Activated T-helper 9 cell treated with anti-CD3 and anti-CD28 coated beads, Interleukin-2, amount 50 U/mL, for 16 hours (primary cell): ENCODE results near the gene GAL.

Experiments
- DNase-seq: peaks from one replicate; pipeline ENCODE4 v3.0.0-alpha.2; 2020; ENCODE audit warnings: low read depth

The GAL gene

DNA sequence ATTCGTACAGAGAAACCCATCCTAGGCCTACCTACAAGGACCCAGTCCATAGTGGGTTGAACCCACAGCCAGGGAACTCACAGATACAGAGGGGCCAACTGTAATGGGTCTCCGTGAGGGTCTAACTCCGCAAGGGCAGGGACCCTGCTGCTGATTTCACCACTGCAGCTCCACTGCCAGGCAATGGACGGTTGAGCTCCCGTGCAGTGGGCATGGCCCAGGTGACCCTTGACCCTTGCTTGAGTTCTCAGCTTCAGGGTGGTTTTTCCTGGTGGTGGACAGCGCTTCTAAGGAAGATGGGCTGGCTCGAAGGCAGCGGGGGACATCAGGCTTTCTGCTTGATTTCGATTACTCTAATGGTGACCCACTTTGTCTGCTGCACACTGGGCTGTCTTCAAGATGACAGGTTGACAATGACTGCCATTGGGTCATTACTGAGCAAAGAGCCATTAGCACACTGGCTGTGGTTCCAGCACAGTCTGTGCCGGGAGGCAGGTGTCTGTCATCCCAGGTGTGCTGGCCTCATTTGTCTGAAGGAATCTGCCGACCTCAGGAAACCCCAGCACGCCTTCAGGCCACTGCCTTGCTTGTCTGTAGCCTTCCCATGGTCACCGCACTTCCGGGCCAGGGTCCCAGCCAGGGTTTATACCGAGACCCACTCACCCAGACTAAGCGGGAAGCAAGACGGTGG, 3.7 kb upstream of the GAL start:
- no peak for DNase-seq

DNA sequence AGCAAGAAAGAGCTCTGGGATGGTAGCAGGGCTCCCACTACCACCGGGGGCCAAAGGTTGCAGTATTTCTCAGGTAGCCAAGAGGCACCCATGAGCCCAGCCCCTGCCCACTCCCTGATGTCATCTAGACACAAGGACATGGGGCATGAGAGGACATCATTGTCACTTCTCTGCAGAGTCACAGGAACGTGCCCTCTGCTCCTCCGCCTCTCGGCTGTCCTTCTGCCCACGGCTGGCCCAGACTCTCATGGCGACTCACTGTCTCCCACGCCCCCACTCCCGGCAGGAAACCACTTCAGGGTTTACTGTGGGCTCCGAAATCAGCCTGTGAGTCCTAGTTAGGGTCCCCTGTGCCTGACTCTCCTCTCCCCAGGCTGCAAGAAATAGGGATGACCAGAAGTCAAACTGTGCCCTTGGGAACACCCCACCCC, 1.8 kb upstream of the GAL start:
- no peak for DNase-seq

DNA sequence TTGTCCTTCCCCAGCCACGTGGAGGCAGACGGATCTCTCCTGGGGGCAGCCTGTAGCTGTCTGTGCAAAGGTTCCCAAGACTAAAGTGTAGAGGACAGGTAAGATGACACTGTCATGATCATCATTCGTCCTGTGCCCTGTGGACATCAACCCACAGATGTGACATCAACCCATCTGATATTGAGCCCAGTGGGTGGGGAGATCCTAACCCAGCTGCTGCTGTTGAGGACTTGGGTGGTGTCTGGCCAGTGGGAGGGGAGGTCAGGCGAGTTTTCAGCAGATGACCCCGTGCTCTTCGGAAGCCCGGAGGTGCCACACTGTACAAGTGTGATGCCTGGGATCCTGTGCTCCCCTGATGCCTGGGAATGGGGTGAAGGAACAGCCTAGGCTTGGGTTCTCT, 1.2 kb upstream of the GAL start:
- no peak for DNase-seq

DNA sequence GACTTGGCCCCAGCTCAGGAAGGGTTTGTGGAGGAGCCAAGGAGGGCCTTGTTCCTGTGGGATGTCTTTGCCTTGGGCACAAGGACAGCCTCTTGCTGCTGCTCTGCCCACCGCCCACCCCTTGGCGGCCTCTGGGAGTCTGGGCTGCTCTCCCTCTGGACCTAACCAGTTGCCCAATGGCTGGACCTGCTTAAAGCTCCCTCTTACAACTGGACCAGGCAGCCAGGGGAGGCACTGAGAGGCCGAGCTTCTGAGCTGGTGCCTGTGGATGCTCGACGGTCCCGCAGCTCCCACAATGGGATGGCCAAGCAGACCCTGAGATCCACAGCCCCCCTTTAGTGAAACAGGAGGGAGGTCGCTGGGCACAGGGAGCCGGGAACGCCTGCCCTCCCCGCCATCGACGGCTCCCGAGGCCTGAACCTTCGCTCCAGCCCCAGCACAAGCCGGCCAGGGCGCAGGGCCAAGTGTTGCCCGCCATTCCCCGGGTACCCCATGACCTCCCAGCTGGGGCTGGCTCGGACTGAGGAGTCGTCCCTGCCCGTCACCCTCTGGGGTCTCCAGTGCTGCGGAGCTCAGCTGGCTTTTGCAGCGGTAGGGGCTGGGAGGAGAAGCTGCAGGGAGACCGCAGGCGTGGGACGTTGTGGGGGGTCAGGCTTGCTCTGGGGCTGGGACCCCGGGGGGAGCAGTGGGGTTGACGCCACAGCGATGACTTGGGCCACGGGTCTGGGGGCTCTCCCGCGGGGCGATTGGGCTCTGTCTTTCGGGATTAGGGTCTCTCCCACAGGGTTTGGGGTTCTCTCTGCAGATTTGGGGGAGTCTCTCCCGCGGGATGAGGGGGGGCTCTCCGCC, 584 bp upstream of the GAL start:
- DNase-seq: no peak

DNA sequence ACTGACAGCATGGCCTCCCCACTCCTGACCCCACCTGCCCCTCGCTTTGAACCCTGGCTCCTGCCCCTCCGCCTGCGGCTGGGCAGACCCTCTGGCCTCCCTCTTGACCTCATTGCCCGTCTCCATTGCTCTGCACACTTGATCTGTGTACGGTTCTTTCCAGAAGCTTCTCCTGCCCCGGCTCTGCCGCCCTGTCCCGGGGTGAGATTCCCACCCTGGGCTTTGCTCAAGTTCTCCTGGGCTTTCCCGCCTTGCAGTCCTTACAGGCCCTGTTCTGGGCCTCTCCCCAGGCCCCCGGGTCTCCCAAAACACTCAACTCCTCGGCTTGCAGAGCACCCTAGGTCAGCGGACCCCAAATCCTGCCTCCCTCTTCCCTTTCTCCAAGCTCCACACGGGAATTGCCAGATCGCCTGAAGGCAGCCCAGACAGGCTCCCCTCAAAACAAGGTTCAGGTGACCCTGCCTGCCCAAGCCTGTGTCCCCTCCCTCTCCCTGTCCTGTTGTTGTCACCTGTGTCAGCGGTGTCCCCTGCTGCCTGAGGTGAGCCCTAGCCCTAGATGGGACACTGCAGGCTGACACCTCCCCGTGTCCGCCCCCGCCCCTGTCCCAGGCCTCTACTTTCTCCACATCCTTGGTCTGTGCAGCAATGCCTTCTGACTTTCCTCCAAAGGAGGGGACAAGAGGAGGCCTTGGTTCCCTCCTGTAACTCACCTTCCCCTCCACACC, 1.5 kb downstream of the GAL start:
- no peak for DNase-seq

DNA sequence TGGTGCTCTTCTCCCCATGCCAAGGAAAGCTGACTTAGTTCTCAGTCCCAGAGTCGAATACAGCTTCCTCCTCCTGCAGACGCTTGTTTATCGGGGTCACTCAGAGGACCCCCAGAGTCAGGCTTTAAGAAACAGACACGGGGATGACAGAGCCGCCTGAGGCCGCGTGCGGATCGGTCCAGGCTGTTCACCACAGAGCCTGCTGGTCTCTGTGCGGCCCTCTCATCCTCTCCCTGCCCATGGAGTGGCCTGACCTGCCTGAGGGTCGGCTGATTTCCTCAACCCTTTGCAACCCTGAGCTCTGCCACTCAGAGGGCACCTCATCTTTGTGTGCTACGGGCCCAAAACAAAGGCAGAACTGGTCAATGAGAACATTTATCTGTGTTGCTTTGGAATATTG, 2.1 kb downstream of the GAL start:
- no peak for DNase-seq

DNA sequence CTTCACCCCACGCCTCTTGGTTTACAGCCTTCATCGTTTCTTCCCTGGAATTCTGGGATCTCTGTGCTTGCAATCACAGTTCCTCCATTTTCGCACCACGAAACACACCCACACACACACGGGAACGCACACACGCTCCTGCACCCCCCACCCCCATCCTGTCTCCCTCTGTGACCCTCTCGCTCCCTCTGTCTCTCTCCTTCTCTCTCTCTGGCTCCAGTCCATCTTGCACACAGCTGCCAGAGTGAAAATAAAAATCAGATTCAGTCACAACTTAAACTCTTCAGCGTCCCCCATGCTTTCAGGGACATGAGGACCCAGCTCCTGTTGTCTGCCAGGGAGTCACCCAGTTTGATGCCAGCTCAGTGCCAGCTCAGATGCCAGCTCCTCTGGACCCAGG, 3.0 kb downstream of the GAL start:
- no peak for DNase-seq

DNA sequence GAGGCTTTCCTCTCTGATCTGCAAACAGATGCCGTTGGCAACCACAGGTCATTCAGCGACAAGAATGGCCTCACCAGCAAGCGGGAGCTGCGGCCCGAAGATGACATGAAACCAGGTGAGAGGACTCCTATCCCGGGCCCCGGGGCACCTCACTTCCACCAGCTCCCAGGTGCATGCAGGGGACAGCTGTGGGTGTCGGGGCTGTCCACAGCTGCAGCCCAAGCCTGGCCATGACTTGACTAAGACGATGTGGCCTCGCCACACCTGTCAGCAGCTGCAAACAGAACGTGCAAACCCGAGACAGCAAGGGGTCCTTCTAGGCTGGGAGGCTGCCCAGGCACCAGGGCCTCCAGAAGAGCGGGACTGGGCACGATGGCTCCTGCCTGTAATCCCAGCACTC, 3.6 kb downstream of the GAL start:
- no peak for DNase-seq

DNA sequence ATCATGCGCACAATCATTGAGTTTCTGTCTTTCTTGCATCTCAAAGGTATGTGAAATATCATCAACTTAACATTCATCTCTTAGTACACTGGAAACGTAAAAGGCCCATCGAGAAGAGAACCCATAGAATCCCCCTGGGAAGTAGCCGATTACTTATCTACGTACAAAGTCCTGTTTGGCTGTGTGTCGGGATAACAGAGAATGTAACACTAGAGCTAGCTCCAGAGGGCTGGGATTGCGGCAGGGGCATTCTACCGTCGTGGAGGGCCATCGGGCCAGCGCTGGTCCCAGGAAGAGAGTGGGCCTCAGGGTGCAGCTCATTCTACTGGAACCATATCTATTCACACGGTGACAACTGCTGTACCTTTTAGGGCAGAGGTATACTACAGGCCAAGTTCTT, 4.5 kb downstream of the GAL start:
- DNase-seq: no peak

DNA sequence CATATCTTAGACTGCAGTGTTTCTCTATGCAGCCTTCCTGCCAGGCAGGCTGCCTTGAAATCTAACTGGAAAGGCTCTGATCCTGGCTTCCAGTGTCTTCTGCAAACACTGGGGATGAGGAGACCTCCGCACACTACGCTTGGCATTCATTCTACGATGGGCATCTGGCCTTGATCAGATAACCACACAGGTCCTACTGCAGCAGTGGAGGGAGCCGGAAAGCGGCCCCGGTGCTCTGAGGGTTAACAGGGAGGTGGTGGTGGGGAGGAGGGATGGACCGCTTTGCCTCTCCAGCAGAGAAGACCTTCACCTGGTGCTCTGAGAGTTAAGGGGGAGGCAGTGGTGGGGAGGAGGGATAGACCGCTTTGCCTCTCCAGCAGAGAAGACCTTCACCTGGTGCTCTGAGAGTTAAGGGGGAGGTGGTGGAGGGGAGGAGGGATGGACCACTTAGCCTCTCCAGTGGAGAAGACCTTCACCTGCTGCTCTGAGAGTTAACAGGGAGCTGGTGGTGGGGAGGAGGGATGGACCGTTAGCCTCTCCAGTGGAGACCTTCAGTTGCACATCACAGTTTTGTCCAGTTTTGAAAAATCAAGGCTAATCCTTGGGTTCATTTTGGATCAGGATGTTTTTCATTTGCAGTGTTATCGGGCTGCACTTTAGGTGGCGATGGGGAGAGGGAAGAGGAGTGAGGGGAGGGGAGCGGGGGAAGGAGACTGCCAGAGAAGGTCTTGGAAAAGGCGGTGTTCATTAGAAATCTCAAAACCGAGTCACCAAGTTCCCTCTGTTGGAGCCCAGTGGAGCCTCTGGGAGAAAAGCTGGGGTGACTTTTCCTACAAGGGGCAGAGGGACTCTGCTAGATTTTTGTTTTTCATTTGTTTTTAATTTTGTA, 5.6 kb downstream of the GAL start:
- no peak for DNase-seq

DNA sequence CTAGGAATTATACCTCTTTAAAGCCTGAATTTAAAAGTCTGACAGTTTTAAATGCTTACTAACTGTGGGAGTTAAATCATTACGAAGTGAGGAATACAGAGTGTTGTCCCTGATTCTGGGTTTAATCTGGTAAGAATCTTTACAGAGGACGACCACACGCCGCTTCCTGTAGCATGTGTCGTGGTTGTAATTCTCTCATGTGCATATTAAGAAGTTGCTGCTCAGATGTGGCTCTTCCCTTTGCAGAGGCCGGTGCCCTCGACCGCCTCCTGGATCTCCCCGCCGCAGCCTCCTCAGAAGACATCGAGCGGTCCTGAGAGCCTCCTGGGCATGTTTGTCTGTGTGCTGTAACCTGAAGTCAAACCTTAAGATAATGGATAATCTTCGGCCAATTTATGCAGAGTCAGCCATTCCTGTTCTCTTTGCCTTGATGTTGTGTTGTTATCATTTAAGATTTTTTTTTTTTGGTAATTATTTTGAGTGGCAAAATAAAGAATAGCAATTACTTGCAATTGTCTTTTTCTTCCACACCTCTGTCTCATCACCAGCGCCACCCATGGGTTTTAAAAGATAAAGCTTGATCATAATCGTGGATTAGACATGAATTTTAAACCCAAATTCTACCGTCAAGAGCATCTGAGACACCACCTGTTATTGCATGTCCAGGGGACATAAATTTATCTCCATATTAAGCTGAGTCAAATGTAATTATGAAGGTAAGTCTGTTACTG, 6.5 kb downstream of the GAL start:
- no peak for DNase-seq

DNA sequence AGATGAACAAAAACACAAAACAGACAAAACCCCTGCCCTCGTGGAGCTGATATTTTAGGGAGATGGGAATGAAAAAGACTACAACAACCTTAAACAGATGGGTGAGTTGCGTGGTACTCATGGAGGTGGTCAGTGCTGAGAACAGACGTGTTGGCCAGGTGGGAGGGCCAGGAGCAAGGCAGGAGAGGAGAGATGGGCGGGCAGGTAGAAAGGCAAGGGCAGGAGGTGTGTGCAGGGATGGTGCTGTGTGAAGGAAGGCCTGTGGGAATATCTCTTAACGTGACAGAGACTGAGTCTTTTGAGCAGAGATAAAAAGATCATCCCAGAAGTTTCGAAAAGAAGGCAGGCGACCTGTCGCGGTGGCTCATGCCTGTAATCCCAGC, 7.0 kb downstream of the GAL start:
- no peak for DNase-seq

DNA sequence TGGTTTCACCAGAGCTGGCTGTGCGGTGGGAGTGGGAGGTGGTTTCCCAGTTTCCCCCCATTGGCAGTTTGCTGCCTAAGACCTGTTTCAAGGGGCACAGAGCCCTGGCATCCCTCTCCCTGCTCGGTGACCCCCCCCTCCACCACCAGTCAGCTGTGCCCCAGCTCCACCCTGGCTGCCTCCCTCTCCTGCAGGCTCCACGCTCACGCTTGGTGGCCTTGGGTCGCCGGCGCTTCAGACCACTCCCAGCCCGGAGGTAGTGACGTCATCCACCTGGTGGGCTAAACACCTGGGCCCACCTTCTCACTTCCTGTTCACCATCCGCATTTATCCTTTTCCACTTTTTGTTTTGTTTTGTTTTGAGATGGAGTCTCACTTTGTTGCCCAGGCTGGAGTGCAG, 7.8 kb downstream of the GAL start:
- no peak for DNase-seq

DNA sequence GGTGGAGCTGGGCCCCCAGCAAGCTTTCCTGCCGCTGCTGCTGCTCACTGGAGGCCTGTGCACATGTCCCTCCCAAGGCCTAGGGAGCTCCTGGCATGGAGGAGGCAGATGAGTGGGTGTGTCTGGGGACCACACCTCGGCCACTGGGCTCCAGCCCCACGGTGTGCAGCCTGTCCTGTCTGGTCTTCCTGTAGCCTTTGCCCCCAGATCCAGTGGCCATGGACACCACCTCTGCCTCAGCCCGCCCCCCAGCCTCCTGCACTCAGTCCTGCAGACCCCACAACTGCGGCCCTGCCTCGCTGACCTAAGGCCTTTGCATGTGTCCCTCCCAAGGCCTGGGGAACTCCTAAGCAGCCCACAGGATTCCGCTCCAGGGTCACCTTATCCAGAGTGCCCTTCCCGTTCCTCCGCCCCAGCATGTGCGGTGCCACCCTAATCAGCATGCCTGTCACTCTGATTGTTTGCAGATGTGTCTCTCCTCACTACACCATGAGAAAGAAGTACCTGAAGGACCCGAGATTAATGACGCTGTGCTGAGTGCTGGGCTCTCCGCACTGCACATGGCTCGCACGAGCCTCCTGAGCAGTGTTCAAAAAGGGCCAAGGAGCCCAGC, 8.6 kb downstream of the GAL start:
- DNase-seq: no peak

DNA sequence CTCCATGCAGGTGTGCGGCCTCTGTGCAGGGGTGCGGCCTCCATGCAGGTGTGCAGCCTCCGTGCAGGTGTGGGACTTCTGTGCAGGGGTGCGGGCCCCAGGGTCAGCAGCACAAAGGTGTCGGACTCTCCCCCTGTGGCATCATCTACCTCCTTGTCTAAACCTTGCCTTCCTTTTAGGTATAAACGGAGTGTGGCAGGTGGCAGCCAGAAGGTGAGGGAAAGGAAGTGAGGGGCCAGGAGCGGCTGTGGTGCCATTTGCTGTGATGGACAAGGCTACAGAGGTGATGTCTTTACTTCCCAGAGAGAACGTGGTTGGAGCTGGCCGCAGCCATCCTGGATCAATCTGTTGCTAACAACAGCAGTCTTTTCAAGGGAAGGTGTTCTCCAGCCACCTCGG, 9.1 kb downstream of the GAL start:
- no peak for DNase-seq

DNA sequence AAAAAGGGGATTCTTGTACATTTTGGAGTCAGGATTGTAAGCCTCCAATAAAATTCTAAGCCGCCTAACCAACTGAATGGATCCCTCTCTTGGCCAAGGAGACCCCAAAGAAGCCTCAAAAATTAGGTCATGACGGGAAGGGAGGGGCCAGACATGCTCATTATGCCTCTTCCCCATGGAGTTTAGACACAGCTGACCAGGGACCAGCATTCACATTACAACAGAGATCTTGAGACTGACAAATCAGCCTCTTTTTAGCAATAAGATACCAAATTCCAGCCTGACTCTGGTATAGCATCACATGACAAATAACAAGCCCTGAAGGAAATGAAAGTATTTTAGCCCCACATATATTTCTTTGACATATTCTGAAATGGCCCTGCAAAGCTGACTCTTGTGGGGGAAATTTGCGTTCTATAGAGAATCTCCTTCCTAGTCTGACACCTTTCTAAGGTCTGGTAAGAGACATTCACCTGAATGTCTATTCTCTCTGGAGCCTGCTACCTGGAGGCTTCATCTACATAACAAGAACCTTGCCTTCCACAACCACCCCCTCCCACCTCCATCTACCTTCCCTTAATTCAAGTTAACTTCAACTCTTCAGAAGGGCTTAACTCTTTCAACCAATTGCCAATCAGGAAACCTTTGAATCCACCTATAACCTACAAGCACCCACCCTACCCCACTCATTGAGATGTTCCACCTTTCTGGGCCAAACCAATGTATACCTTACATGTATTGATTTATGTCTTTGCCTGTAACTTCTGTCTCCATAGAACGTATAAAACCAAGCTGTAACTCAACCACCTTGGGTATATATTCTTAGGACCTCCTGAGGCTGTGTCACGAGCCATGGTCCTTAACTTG, 10.3 kb downstream of the GAL start:
- no peak for DNase-seq

DNA sequence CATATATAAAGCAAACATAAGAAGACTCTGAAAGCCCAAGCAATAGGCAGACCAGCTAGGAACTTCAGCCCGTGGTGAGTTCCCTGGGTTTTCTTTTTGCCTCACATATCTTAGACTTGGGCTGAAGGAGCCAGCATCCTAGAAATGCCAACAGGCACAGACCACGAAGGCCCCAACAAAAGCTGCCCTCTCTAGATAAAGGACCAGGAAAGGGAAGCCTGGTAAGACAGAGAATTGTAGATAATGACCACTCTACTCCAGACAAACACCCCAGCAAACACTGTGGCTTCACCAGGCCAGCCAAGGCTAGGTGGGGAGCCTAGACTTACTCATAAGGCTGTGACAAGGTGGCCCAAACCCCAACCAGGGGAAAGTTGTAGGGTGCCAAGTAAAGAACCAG, 11.2 kb downstream of the GAL start:
- no peak for DNase-seq

DNA sequence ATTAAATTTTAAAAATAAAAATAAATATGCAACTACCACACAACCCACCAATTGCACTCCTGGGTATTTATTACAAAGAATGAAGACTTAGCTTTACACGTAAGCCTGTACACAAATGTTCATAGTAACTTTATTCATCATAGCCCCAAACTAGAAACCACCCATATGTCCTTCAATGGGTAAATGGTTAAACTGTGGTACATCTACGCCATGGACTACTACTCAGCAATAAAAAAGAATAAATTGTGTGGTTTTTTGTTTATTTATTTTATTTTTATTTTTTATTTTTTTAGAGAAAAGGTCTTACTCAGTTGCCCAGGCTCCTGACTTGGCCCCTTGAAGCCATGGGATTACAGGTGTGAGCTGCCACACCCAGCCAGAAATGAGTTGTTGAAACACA, 14.6 kb downstream of the GAL start:
- no peak for DNase-seq

DNA sequence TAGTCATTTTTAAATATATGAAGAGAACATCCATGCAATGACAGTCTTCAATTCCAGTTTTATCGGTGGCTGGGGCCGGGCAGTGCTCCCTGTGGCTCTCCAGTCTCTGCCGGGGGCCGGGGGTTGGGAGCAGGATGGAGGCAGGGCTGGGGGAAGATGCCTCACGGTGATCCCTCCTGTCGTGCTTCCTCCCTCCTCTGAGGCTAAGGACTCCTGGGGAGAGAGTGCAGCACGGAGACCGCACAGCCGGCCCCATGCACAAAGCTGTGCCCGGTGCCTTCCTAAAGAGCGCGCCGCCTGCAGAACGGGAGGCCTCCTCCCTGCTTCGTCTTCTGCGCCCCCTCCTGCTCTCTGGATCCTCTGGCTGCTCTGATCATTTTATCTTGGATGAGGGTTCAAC, 20.5 kb downstream of the GAL start:
- no peak for DNase-seq

DNA sequence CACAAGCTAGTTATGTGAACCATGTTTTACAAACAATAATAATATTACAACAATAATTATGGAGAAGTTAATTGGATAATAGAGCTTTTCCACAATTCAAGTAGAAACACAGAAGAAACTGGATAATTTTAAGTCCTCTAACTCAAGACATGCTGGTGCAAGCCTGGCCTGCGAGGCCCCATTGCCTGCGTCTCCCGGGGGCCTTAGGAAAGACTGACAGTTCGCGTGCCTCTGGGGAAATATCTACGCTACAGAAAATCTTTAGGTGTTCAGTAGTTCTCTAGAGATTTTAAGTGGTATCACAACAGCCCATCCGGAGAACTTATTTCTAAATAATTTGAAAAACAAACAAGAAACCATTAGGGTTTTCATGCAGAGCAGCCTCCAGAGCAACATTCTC, 23.2 kb downstream of the GAL start:
- DNase-seq: no peak
